A673 (cell line): ENCODE measurements around the gene PRKCA. TPM values are rescaled to one million over a fixed set of nuclear protein-coding genes. Genes with fewer than 3 reads are reported as not detected.

Experiments
- BruUV-seq: library from RNA; stranded (reverse); fragments of 400-500 nt; replicated peaks from 2 replicates; lab custom pipeline; 2021; lab: Mats Ljungman, UMichigan
- CTCF ChIA-PET: fragments of 300-600 bp; sonication (Branson Sonifier 250); formaldehyde crosslinking; loops from one replicate; lab custom pipeline; 2022; ENCODE audit warnings: antibody characterized with exemption; lab: Charles Lee
- POLR2A ChIA-PET: fragments of 300-600 bp; sonication (Branson Sonifier 250); formaldehyde crosslinking; loops from one replicate; lab custom pipeline; 2022; ENCODE audit warnings: antibody characterized with exemption; ENCODE audit not compliant: low non-redundant PET; lab: Charles Lee
- DNase-seq: peaks from one replicate; pipeline ENCODE4 v3.0.0-alpha.2; 2015; ENCODE audit warnings: low spot score
- H3K27ac ChIP-seq: fragments of 200-600 bp; sonication (generic); 2 replicates; pipeline ENCODE4 v1.5.1; 2016; ENCODE audit warnings: mixed run types, low read depth, mild to moderate bottlenecking, mixed read lengths, antibody characterized with exemption, low read length; ENCODE audit not compliant: poor library complexity, severe bottlenecking
- H3K27me3 ChIP-seq: fragments of 200-600 bp; sonication (generic); replicated peaks from 2 replicates; pipeline ENCODE4 v1.6.1; 2017; ENCODE audit warnings: mixed run types, low read depth, mild to moderate bottlenecking, mixed read lengths, antibody characterized with exemption, low read length; ENCODE audit not compliant: insufficient read depth, poor library complexity
- H3K36me3 ChIP-seq: fragments of 200-600 bp; sonication (generic); 2 replicates; pipeline ENCODE4 v1.6.1; 2016; ENCODE audit warnings: mixed run types, mild to moderate bottlenecking, mixed read lengths, antibody characterized with exemption, low read length; ENCODE audit not compliant: insufficient read depth, poor library complexity, severe bottlenecking
- H3K4me1 ChIP-seq: fragments of 200-600 bp; sonication (generic); 2 replicates; pipeline ENCODE4 v1.6.1; 2017; ENCODE audit warnings: mixed run types, mild to moderate bottlenecking, mixed read lengths, antibody characterized with exemption, low read length; ENCODE audit not compliant: insufficient read depth, poor library complexity, severe bottlenecking
- H3K4me3 ChIP-seq: fragments of 200-600 bp; sonication (generic); 2 replicates; pipeline ENCODE4 v1.5.1; 2016; ENCODE audit warnings: low read depth, mixed run types, mild to moderate bottlenecking, mixed read lengths, low read length; ENCODE audit not compliant: poor library complexity, severe bottlenecking
- H3K9me3 ChIP-seq: fragments of 200-600 bp; sonication (generic); 2 replicates; pipeline ENCODE4 v1.6.1; 2016; ENCODE audit warnings: mixed run types, low read depth, mild to moderate bottlenecking, mixed read lengths, antibody characterized with exemption, low read length; ENCODE audit not compliant: poor library complexity, severe bottlenecking
- CTCF ChIP-seq: fragments of 300-800, 200-600 bp; sonication (generic); conservative IDR thresholded peaks from 2 replicates; pipeline ENCODE4 v1.5.1; 2017; ENCODE audit warnings: low read depth, mild to moderate bottlenecking, antibody characterized with exemption, low read length, moderate library complexity, mixed read lengths
- EZH2 ChIP-seq: fragments of 200-600 bp; sonication (generic); IDR thresholded peaks from 2 replicates; pipeline ENCODE4 v1.6.1; 2017; ENCODE audit warnings: borderline replicate concordance, low read depth, mild to moderate bottlenecking, mixed read lengths, antibody characterized with exemption, low read length; ENCODE audit not compliant: poor library complexity, severe bottlenecking
- intact Hi-C: fragments of 100-400 bp; cut with micrococcal nuclease; formaldehyde crosslinking; loops from one replicate; pipeline ENCODE4 v1.10.0; 2022; ENCODE audit not compliant: unreplicated experiment
- total RNA-seq: library from RNA; stranded (reverse); gene quantifications from 2 replicates; pipeline ENCODE4 v1.2.3, GENCODE V29; 2021

The PRKCA gene
- total RNA-seq, 1 experiment from 2014 or later = 16.3 TPM

- Histone ChIP-seq H3K27me3 (no peaks in the 10 kb centered on the region), H3K27ac (no peak overlapping the region), H3K9me3 (no peaks in the 10 kb centered on the region), H3K4me1 (no peaks in the 10 kb centered on the region), H3K36me3 (no peaks in the 10 kb centered on the region), H3K4me3 (no peak overlapping the region)
- TF ChIP-seq EZH2 (no peak), CTCF (no peak)
- CTCF ChIA-PET = no interaction called here
- intact Hi-C loops = no loop called here
- no peak for DNase-seq
- POLR2A ChIA-PET = no interaction called here
- no TSS peak for BruUV-seq
Measured at GRCh38 chr17:66748578-66748977, 446.2 kb downstream of the PRKCA start.

GRCh38 chr17:66749217-66749832, 446.9 kb downstream of the PRKCA start:
- intact Hi-C loops = no loop called here
- no peaks in the 10 kb centered on the region for H3K36me3 ChIP-seq
- H3K27me3 ChIP-seq = no peaks in the 10 kb centered on the region
- no peak overlapping the region for H3K27ac ChIP-seq
- no peak for DNase-seq
- no peak for TF ChIP-seq EZH2
- TF ChIP-seq CTCF = no peak
- no peak overlapping the region for H3K4me3 ChIP-seq
- BruUV-seq = no TSS peak
- POLR2A ChIA-PET = no interaction called here
- no peaks in the 10 kb centered on the region for H3K9me3 ChIP-seq
- no peaks in the 10 kb centered on the region for H3K4me1 ChIP-seq
- CTCF ChIA-PET = no interaction called here

- POLR2A ChIA-PET = no interaction called here
- intact Hi-C loops = no loop called here
- BruUV-seq = no TSS peak
Measured at GRCh38 chr17:66750116-66750515, 447.7 kb downstream of the PRKCA start.

More at GRCh38 chr17:66750116-66750515, 447.7 kb downstream of the PRKCA start:
- H3K4me1 ChIP-seq = no peaks in the 10 kb centered on the region
- H3K27me3 ChIP-seq = no peaks in the 10 kb centered on the region
- no peak overlapping the region for H3K4me3 ChIP-seq
- H3K9me3 ChIP-seq = no peaks in the 10 kb centered on the region
- CTCF ChIA-PET = no interaction called here
- TF ChIP-seq EZH2 = no peak
- TF ChIP-seq CTCF = no peak
- no peak overlapping the region for H3K27ac ChIP-seq
- no peaks in the 10 kb centered on the region for H3K36me3 ChIP-seq
- no peak for DNase-seq
